Activated CD4-positive, alpha-beta T cell treated with anti-CD3 and anti-CD28 coated beads for 36 hours (primary cell): Measurements from ENCODE around the gene NCOR2. TPM values are rescaled to one million over a fixed set of nuclear protein-coding genes. Genes with fewer than 3 reads are reported as not detected.

ENCODE experiments used
- ATAC-seq: fragments of 200-7000 bp; cut with Tn5 transposase; one replicate; pipeline ENCODE4 v1.10.0; 2021; ENCODE audit warnings: mild to moderate bottlenecking, moderate library complexity
- CTCF ChIA-PET: fragments of 350-600 bp; sonication (Branson Sonifier 250); formaldehyde crosslinking; loops from one replicate; lab custom pipeline; 2021; ENCODE audit warnings: antibody characterized with exemption; lab: Charles Lee
- POLR2A ChIA-PET: fragments of 350-600 bp; sonication (Branson Sonifier 250); formaldehyde crosslinking; loops from one replicate; lab custom pipeline; 2021; ENCODE audit warnings: antibody characterized with exemption, inconsistent platforms; lab: Charles Lee
- DNase-seq: peaks from one replicate; pipeline ENCODE4 v3.0.0-alpha.2; 2020
- H3K27ac Mint-ChIP-seq: one replicate; pipeline ENCODE4 v1.8.0; 2021; ENCODE audit warnings: mixed read lengths
- H3K27me3 Mint-ChIP-seq: one replicate; pipeline ENCODE4 v1.8.0; 2021; ENCODE audit warnings: mixed read lengths
- H3K36me3 Mint-ChIP-seq: one replicate; pipeline ENCODE4 v1.8.0; 2021; ENCODE audit warnings: low read depth, mixed read lengths
- H3K4me1 Mint-ChIP-seq: one replicate; pipeline ENCODE4 v1.8.0; 2021; ENCODE audit warnings: mixed read lengths
- H3K4me3 Mint-ChIP-seq: one replicate; pipeline ENCODE4 v1.8.0; 2021; ENCODE audit warnings: mild to moderate bottlenecking, moderate library complexity, mixed read lengths
- H3K9me3 Mint-ChIP-seq: one replicate; pipeline ENCODE4 v1.8.0; 2021; ENCODE audit warnings: low read depth, mixed read lengths
- intact Hi-C, 2 experiments: fragments of 100-400 bp; cut with DNase I in 1 of 2; cut with micrococcal nuclease in 1 of 2; formaldehyde crosslinking; loops; one replicate each; pipeline versions ENCODE4 v1.14.2 to v1.15.1; 2022 to 2024; cut with DNase I, micrococcal nuclease
- total RNA-seq, 2 experiments: library from RNA; stranded (reverse); gene quantifications; one replicate each; pipeline ENCODE4 v1.2.3, GENCODE V29; 2021

NCOR2 gene
- total RNA-seq, 2 experiments from 2014 or later = 103 to 115 TPM

DNA sequence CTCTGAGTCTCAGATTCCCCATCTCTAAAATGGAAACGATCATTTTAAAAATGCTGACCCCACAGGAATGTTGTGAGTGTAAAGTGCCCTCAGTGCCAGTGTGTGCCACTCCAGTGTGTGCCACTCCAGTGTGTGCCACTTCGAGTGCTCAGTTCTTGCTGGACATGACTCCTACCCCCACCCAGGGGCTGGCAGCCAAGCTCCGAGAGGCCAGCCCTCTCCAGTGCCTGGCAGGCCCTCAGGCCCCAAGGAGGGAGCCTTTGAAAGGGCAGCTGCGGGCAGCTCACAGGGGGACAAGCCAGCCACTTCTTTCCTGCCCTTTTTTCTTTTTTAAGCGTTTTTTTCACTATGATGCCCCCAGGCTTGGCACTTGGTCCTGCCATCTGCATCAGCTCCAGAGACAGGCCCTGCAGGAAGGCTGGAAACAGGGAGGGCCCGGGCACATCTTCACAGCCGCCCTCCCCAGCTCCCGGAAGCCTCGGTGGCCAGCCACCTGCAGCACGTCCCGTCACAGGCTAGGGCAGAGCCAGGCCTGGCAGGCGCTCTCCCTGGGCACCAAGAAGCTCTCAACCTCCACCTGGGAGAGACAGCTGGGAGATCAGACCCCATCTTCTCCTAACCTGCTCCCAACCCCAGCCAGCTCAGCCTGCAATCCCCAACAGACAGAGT lies 29.8 kb downstream of the NCOR2 start:
- no peaks in the 10 kb centered on the region for H3K9me3 Mint-ChIP-seq
- CTCF ChIA-PET = interaction anchor here (0.6 to 1.2 kb wide), 2 partner anchors 8 to 155 kb away, joined by 3 to 4 read pairs; no protein-coding TSS in a partner anchor

DNA sequence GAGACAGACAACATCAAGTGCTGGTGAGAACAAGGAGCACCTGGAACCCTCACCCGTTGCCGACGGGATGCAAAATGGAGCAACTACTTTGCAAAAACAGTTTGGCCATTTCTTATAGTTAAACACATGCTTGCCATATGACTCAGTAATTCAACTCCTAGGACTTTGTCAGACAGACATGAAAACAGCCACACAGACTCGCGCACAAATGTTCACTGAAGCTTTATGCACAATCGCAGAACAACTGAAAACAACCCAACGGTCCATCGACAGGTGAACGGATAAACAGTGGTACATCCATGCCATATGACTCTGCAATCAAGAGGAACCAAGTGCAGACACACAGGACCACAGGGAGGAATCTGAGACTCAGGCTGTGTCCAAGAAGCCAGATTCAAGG lies 30.8 kb downstream of the NCOR2 start:
- no peak for ATAC-seq
- intact Hi-C loops = no loop called here
- ChIA-PET POLR2A (interaction anchor here (0.6 kb wide), 1 partner anchor 18 kb away, joined by 3 read pairs; no protein-coding TSS in a partner anchor), CTCF (interaction anchor here (1.2 kb wide), 1 partner anchor 9 kb away, joined by 4 read pairs; no protein-coding TSS in a partner anchor)
- no peak overlapping the region for H3K27ac Mint-ChIP-seq
- peaks cover 22% of the 10 kb centered on the region for H3K4me1 Mint-ChIP-seq
- H3K4me3 Mint-ChIP-seq = no peak overlapping the region
- H3K36me3 Mint-ChIP-seq = peaks cover 4% of the 10 kb centered on the region
- no peak for DNase-seq
- H3K9me3 Mint-ChIP-seq = no peaks in the 10 kb centered on the region
- no peaks in the 10 kb centered on the region for H3K27me3 Mint-ChIP-seq

More for the DNA sequence above, 29.8 kb downstream of the NCOR2 start:
- POLR2A ChIA-PET = no interaction called here
- Mint-ChIP-seq H3K27me3 (no peaks in the 10 kb centered on the region), H3K36me3 (peaks cover 4% of the 10 kb centered on the region), H3K27ac (no peak overlapping the region), H3K4me1 (peaks cover 24% of the 10 kb centered on the region), H3K4me3 (no peak overlapping the region)
- no peak for ATAC-seq
- no peak for DNase-seq
- intact Hi-C loops = no loop called here

DNA sequence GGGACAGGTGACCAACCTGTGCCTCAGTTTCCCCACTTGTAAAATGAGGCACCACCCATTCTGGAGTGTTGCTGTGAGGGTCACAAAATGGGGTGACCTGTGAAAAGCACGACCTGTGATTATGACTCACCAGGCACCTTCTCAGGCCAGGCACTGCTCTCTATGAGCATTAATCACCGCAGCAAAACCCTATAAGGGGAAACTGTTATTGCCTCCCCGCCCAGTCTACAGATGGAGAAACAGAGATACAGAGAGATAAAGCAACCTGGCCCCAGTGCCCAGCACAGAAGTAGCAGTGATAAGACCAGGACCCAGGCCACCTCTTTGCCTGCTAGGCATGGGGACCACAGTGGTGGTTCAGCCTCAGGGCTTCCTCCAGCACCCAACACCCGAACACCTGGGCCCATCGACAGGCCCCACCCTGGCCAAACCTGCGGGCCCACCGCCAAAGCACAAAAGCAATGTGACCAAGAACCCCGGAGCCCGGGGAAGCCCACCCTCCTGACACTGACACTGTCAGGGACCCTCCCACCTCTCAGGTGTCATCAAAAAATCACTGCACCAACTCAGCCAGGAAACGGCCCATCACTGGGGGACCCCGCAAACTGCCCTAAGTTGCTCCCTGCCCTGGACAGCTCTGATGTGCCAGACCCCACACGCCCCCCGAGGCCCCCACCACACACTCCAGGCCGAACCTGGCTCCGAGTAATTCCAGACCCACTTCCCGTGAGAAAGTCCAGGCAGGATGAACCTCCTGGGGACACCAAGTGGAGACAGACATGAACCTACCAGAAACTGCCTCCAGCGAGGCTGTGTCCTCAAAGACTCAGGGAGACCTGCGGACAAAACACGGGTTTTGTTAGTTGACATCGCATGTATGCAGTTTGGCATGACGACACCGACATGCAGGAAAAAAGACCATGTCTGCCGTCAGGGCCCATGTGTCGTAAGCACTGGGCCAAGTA lies 32.4 kb downstream of the NCOR2 start:
- POLR2A ChIA-PET = no interaction called here
- Mint-ChIP-seq H3K36me3 (peaks cover 4% of the 10 kb centered on the region), H3K27ac (no peak overlapping the region), H3K9me3 (no peaks in the 10 kb centered on the region), H3K4me3 (no peak overlapping the region), H3K4me1 (peaks cover 22% of the 10 kb centered on the region), H3K27me3 (no peaks in the 10 kb centered on the region)
- intact Hi-C loops = no loop called here
- ATAC-seq (no peak), DNase-seq (no peak)
- CTCF ChIA-PET = interaction anchor here (0.6 kb wide), 1 partner anchor 235 kb away, joined by 5 read pairs; no protein-coding TSS in a partner anchor

DNA sequence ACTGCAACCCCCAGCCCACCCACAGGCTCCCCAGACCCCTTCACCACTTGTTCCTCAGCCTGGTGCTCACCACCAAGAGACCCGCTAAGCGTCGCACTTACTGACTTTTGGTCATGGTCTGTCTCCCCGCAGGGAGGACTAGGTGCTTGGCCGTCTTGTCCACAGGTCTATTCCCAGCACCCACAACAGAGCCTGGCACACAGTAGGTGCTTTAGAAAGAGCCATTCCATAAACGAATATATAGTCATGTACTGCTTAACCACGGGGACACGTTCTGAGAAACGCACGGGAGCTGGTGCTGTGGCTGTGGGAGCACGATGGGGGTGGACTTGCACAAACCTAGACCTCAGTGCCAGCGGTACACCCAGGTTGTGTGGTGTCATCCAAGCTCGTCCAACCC lies 34.0 kb downstream of the NCOR2 start:
- no peak overlapping the region for H3K4me3 Mint-ChIP-seq
- ChIA-PET CTCF (no interaction called here), POLR2A (no interaction called here)
- ATAC-seq = no peak
- no peaks in the 10 kb centered on the region for H3K9me3 Mint-ChIP-seq
- H3K36me3 Mint-ChIP-seq = peaks cover 5% of the 10 kb centered on the region
- DNase-seq = no peak
- peaks cover 11% of the 10 kb centered on the region for H3K4me1 Mint-ChIP-seq
- H3K27me3 Mint-ChIP-seq = no peaks in the 10 kb centered on the region
- intact Hi-C loops = no loop called here
- no peak overlapping the region for H3K27ac Mint-ChIP-seq

DNA sequence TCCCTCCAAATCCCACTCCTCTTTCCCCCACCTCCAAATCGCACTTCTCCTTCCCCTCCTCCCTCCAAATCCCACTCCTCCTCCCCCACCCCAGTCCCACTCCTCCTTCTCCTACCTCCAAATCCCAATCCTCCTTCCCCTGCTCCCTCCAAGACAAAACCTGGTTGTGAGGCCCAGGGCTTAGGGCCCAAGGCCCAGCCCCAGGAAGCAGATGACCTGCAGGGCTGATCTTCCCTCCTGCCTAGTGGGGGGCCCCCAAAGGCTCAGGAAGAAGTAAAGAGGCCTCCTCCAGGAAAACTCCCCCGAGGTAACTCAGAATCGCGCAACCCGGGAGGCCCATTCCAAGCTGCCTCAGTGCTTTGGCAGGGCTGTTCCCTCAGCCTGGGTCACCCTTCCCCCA lies 34.4 kb downstream of the NCOR2 start:
- no peak overlapping the region for H3K27ac Mint-ChIP-seq
- peaks cover 6% of the 10 kb centered on the region for H3K36me3 Mint-ChIP-seq
- no peak for DNase-seq
- ChIA-PET CTCF (no interaction called here), POLR2A (no interaction called here)
- peaks cover 11% of the 10 kb centered on the region for H3K4me1 Mint-ChIP-seq
- ATAC-seq = no peak
- H3K4me3 Mint-ChIP-seq = no peak overlapping the region
- intact Hi-C loops = no loop called here
- no peaks in the 10 kb centered on the region for H3K9me3 Mint-ChIP-seq
- no peaks in the 10 kb centered on the region for H3K27me3 Mint-ChIP-seq

DNA sequence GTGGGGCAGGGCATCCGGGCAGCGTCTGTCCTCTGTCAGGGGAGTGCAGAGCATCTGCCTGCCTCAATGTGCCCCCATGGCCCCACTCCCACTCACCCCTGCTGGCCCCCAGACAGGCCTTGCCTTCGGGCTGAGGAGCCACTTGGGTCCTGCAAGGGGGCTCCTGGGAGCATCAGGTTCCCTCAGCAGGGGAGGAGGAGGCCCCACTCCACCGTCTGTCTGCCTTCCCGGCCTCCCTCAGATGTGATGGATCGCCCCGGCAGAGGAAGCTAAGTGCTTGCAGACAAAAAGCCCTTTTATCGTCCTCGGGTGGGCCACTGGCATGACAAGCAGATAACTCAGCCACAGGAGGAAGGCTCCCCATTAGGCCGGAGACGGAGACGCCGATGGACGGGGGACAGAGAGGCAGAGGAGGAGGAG lies 35.1 kb downstream of the NCOR2 start:
- no peak overlapping the region for H3K27ac Mint-ChIP-seq
- CTCF ChIA-PET = no interaction called here

DNA sequence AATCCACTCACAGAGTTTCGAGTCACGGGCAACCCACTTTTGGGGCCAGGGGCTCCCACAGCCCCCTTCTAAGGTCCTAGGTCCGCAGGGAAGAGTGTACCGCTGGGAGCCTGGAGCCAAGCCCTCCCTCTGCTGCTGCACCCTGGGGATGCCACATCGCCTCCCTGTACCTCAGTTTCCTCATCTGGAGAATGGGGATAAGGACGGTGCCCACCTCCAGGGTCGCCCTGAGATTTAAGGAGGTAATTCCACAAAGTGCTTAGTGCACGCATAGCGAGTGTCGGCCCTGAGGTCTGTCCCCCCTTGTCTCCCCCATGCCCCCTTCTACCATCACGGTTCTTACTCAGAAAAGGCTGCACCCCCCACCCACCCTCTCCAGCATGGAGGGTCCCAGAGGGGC lies 35.5 kb downstream of the NCOR2 start:
- ATAC-seq = no peak
- peaks cover 6% of the 10 kb centered on the region for H3K36me3 Mint-ChIP-seq
- H3K4me1 Mint-ChIP-seq = peaks cover 11% of the 10 kb centered on the region
- intact Hi-C loops = no loop called here
- ChIA-PET CTCF (no interaction called here), POLR2A (no interaction called here)
- no peak overlapping the region for H3K4me3 Mint-ChIP-seq
- H3K27ac Mint-ChIP-seq = no peak overlapping the region
- H3K27me3 Mint-ChIP-seq = no peaks in the 10 kb centered on the region
- H3K9me3 Mint-ChIP-seq = no peaks in the 10 kb centered on the region
- no peak for DNase-seq

More for the DNA sequence above, 35.1 kb downstream of the NCOR2 start:
- no peaks in the 10 kb centered on the region for H3K9me3 Mint-ChIP-seq
- peaks cover 11% of the 10 kb centered on the region for H3K4me1 Mint-ChIP-seq
- DNase-seq = no peak
- POLR2A ChIA-PET = no interaction called here
- H3K36me3 Mint-ChIP-seq = peaks cover 6% of the 10 kb centered on the region
- H3K27me3 Mint-ChIP-seq = no peaks in the 10 kb centered on the region
- ATAC-seq = no peak
- no peak overlapping the region for H3K4me3 Mint-ChIP-seq
- intact Hi-C loops = no loop called here

DNA sequence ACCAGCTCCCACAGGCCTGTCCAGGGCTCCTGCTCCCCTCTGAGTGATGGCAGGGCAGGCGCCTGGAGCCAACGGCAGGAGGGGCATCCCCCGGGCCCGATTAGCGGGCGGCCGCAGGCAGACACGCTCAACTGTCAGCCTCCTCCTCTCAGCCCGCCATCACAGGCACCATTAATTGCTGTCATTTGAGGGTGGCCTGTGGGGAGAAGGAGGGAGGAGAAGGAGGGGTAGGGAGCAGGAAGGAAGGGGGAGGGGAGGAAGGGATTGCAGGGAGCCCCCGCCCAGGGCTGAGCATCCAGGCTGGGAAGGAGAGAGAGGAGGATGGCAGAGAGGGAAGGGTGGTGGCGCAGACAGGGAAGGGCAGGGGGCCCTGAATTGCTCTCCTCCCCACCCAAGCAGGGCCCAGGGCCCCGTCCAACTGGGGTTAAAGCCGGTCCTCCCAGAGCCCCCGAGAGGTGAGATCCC lies 36.1 kb downstream of the NCOR2 start:
- H3K27me3 Mint-ChIP-seq = no peaks in the 10 kb centered on the region
- peaks cover 8% of the 10 kb centered on the region for H3K4me1 Mint-ChIP-seq
- DNase-seq (no peak), ATAC-seq (no peak)
- POLR2A ChIA-PET = no interaction called here
- no peaks in the 10 kb centered on the region for H3K9me3 Mint-ChIP-seq
- CTCF ChIA-PET = no interaction called here
- intact Hi-C loops = no loop called here
- H3K27ac Mint-ChIP-seq = no peak overlapping the region
- peaks cover 6% of the 10 kb centered on the region for H3K36me3 Mint-ChIP-seq
- no peak overlapping the region for H3K4me3 Mint-ChIP-seq

DNA sequence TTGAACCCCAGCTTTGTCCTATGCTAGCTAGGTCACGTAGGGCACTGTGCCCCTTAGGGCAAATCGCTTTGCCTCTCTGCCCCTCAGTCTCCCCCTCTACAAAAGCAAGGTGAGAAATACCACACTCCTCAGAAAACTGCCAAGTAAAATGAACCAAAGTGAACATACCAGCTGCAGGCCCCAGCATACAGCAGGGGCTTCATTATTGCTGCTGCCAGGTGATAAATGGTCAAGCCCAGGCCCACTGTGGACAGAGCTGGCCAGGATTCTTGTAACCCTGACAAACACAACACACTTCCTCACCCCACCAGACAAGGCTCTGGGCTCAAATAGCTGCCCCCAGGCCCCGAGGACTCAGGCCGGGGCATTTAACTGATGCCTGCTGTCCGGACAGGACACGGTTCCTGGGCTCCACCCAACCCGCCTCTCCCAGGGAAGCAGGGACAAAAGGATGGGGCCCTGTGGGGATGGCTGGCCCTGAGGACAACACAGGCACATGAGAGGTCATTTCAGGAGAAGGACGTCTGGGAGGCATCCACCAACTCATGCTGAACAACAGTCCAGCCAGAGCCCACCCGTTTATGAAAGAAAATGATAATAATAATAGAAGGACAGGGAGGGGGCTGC lies 36.7 kb downstream of the NCOR2 start:
- no peaks in the 10 kb centered on the region for H3K27me3 Mint-ChIP-seq
- DNase-seq = no peak
- POLR2A ChIA-PET = no interaction called here
- H3K9me3 Mint-ChIP-seq = no peaks in the 10 kb centered on the region
- no peak overlapping the region for H3K4me3 Mint-ChIP-seq
- H3K4me1 Mint-ChIP-seq = peaks cover 8% of the 10 kb centered on the region
- ATAC-seq = no peak
- peaks cover 6% of the 10 kb centered on the region for H3K36me3 Mint-ChIP-seq
- CTCF ChIA-PET = no interaction called here
- intact Hi-C loops = no loop called here
- H3K27ac Mint-ChIP-seq = no peak overlapping the region

DNA sequence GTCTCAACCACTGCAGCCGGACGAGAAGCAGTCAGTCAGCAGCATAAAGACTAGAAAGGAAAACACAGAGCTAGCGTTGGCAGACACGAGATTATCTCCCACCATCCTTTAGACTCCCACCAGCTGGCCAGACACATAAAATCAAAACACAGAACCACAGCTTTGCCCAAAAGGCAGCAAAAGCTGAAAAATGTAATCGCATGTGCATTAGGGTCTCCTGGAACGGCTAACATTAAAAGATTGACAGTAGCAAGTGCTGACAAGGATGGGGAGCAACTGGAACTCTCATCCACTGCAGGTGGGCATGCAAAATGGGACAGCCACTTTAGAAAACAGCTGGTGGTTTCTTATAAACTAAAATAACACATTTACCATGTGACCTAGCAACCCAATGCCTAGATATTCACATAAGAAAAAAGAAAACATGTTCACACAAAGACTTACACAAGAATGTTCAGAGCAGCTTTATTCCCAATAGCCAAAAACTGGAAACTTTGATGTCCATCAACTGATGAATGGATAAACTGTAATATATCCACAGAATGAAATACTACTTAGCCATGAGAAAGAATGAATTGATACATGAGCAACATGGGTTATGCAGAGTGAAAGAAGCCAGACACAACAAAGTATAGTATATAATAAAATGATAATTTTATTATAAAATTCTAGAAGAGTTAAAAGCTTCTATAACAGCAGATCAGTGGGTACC lies 37.7 kb downstream of the NCOR2 start:
- H3K27ac Mint-ChIP-seq = no peak overlapping the region
- DNase-seq (no peak), ATAC-seq (no peak)
- ChIA-PET CTCF (no interaction called here), POLR2A (no interaction called here)
- peaks cover 9% of the 10 kb centered on the region for H3K4me1 Mint-ChIP-seq
- no peaks in the 10 kb centered on the region for H3K27me3 Mint-ChIP-seq
- peaks cover 3% of the 10 kb centered on the region for H3K36me3 Mint-ChIP-seq
- intact Hi-C loops = no loop called here
- no peak overlapping the region for H3K4me3 Mint-ChIP-seq
- H3K9me3 Mint-ChIP-seq = no peaks in the 10 kb centered on the region
